Mesothelial cell of epicardium (in vitro differentiated cells): ENCODE data around the gene SH3GL3. TPM values are rescaled to one million over a fixed set of nuclear protein-coding genes. Genes with fewer than 3 reads are reported as not detected.

Experiments used
- DNase-seq, 2 experiments: peaks; one replicate each; pipeline ENCODE4 v3.0.0; 2021; ENCODE audit warnings: low spot score in 2 of 2; ENCODE audit not compliant: unreplicated experiment in 2 of 2
- H3K27ac Mint-ChIP-seq: 2 replicates; pipeline ENCODE4 v1.8.0; 2021; ENCODE audit warnings: mixed read lengths
- H3K27me3 Mint-ChIP-seq: 2 replicates; pipeline ENCODE4 v1.8.0; 2021; ENCODE audit warnings: low read depth, mixed read lengths
- H3K36me3 Mint-ChIP-seq: 2 replicates; pipeline ENCODE4 v1.8.0; 2021; ENCODE audit warnings: mixed read lengths
- H3K4me1 Mint-ChIP-seq: 2 replicates; pipeline ENCODE4 v1.8.0; 2021; ENCODE audit warnings: mixed read lengths
- H3K4me3 Mint-ChIP-seq: 2 replicates; pipeline ENCODE4 v1.8.0; 2021; ENCODE audit warnings: mild to moderate bottlenecking, moderate library complexity, mixed read lengths
- H3K9me3 Mint-ChIP-seq: 2 replicates; pipeline ENCODE4 v1.8.0; 2021; ENCODE audit warnings: mixed read lengths
- total RNA-seq: library from RNA; stranded (reverse); gene quantifications from 3 replicates; pipeline ENCODE4 v1.2.1, GENCODE V29; 2021
- TF ChIP-seq, protein P1 (sequence below): fragments of 200-600 bp; sonication (generic); IDR thresholded peaks from one replicate; pipeline ENCODE4 v1.5.0; 2021; ENCODE audit warnings: antibody characterized with exemption; ENCODE audit not compliant: unreplicated experiment

The SH3GL3 gene
- total RNA-seq, 1 donor from 2014 or later = 6.1 TPM

DNA sequence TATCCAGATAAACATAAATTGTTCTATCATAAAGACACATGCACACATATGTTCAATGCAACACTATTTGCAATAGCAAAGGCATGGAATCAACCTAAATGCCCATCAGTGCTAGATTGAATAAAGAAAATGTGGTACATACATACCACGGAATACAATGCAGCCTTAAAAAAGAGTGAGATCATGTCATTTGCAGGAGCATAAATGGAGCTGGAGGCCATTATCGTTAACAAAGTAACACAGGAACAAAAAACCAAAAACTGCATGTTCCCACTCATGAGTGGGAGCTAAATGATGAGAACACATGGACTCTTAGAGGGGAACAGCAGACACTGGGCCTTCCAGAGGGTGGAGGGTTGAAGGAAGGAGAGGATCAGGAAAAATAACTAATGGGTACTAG, 79.2 kb downstream of the SH3GL3 start:
- peaks cover 41% of the 10 kb centered on the region for H3K9me3 Mint-ChIP-seq
- H3K27me3 Mint-ChIP-seq = peaks cover 5% of the 10 kb centered on the region
- TF ChIP-seq, protein P1, sequence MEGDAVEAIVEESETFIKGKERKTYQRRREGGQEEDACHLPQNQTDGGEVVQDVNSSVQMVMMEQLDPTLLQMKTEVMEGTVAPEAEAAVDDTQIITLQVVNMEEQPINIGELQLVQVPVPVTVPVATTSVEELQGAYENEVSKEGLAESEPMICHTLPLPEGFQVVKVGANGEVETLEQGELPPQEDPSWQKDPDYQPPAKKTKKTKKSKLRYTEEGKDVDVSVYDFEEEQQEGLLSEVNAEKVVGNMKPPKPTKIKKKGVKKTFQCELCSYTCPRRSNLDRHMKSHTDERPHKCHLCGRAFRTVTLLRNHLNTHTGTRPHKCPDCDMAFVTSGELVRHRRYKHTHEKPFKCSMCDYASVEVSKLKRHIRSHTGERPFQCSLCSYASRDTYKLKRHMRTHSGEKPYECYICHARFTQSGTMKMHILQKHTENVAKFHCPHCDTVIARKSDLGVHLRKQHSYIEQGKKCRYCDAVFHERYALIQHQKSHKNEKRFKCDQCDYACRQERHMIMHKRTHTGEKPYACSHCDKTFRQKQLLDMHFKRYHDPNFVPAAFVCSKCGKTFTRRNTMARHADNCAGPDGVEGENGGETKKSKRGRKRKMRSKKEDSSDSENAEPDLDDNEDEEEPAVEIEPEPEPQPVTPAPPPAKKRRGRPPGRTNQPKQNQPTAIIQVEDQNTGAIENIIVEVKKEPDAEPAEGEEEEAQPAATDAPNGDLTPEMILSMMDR = no peak
- H3K4me3 Mint-ChIP-seq = no peak overlapping the region
- peaks cover 4% of the 10 kb centered on the region for H3K36me3 Mint-ChIP-seq
- H3K27ac Mint-ChIP-seq = no peak overlapping the region
- H3K4me1 Mint-ChIP-seq = no peaks in the 10 kb centered on the region
- DNase-seq = no peak

DNA sequence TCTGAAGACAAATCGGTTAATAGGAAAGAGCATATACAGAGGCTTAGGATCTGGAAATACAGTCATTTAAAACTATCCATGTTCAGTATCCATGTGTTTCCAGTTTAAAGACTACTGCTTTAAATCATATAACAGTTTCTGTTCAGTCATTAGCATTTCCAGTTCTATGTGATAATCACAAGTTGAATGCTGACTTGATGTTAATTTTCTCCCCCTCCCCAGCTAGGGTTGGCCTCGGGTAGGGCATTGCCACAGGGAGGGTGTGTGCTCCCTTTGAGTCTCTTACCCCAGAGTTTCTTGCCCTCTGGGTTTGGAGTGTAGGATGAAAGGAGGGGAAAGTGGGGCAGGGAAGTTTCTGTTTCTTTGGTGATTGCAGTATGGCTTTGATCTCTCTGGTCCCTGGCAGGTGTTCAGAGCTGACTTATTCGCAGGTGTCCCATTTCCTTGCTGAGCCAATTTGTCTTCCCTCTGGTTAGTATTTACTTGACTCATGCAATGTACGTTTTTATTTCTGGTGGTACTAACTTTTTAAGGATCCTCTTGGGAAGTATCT, 86.3 kb downstream of the SH3GL3 start:
- TF ChIP-seq, protein P1 = no peak
- Mint-ChIP-seq H3K9me3 (peaks cover 6% of the 10 kb centered on the region), H3K4me3 (no peak overlapping the region), H3K4me1 (peaks cover 3% of the 10 kb centered on the region), H3K36me3 (peaks cover 2% of the 10 kb centered on the region), H3K27me3 (no peaks in the 10 kb centered on the region), H3K27ac (no peak overlapping the region)
- DNase-seq = no peak

DNA sequence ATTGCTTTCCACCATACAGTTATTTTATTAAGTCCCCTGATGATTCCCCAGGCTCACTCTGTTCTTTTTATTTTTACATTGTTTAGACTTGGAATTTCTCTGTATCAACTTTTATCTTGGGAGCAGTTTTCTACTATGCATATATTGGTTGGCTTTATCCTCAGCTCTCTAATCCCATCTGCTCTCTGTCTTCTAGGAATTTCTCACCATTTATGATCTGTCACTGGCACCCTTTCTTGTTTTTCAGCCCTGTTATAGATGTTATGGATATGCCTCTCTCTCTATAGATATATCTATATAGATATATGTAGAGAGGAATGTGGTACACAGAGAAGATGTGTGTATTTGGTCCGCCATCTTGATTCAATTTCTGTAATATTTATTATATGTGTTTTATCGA, 90.5 kb downstream of the SH3GL3 start:
- Mint-ChIP-seq H3K27me3 (no peaks in the 10 kb centered on the region), H3K4me1 (peaks cover 3% of the 10 kb centered on the region), H3K27ac (no peak overlapping the region), H3K4me3 (no peak overlapping the region), H3K36me3 (peaks cover 2% of the 10 kb centered on the region), H3K9me3 (peaks cover 25% of the 10 kb centered on the region)
- DNase-seq = no peak
- TF ChIP-seq, protein P1 = no peak

DNA sequence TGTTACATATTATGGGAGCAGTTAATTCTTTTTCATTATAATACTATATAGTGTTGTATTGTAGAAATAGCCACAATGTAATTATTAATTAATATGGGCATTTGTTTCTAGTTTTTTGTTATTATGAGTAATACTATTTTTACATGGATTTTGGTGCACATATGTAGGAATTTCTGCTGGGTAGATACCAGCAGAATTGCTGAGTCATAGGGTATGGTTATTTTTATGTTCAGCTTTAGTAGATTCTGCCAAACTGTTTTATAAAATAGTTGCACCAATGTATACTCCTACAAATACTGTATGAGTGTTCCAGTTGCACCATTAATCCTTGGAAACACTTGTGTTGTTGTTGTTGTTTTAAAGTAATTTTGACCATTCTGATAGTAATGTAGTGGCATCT, 91.5 kb downstream of the SH3GL3 start:
- Mint-ChIP-seq H3K4me3 (no peak overlapping the region), H3K27me3 (no peaks in the 10 kb centered on the region), H3K36me3 (peaks cover 11% of the 10 kb centered on the region), H3K9me3 (peaks cover 36% of the 10 kb centered on the region), H3K4me1 (peaks cover 2% of the 10 kb centered on the region), H3K27ac (no peak overlapping the region)
- DNase-seq = no peak
- TF ChIP-seq, protein P1 = no peak

DNA sequence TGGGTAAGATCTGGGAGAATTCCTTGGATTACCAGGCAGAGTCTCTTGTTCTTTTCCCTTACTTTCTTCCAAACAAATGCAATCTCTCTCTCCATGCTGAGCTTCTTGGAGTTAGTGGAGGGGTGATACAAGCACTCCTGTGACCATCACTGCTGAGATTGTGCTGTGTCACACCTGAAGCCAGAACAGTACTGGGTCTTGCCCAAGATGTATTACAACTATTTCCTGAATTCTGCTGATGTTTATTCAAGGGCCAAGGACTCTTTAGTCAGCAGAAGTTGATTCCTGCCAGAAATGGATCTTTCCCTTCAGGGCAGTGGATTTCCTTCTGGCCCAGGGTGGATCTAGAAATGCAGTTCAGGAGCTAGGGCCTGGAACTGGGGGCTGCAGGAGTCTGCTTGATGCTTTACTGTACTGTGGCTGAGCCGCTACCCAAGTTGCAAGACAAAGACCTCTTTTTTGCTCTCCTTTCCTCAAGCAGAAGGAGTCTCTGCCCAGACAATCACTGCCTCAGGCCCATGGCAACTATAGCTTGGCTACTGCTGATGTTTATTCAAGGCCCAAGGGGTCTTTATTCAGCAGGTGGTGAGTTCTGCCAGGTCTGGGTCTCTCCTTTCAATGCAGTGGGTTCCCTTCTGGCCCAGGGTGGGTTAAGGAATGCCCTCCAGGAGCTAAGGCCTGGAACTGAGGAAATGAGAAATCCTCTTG, 98.8 kb downstream of the SH3GL3 start:
- no peak overlapping the region for H3K27ac Mint-ChIP-seq
- H3K27me3 Mint-ChIP-seq = no peaks in the 10 kb centered on the region
- DNase-seq = no peak
- peaks cover 4% of the 10 kb centered on the region for H3K4me1 Mint-ChIP-seq
- H3K9me3 Mint-ChIP-seq = peaks cover 44% of the 10 kb centered on the region
- H3K36me3 Mint-ChIP-seq = peaks cover 16% of the 10 kb centered on the region
- no peak overlapping the region for H3K4me3 Mint-ChIP-seq
- TF ChIP-seq, protein P1 = no peak
